ENCODE results near the gene SMNDC1.

DNA sequence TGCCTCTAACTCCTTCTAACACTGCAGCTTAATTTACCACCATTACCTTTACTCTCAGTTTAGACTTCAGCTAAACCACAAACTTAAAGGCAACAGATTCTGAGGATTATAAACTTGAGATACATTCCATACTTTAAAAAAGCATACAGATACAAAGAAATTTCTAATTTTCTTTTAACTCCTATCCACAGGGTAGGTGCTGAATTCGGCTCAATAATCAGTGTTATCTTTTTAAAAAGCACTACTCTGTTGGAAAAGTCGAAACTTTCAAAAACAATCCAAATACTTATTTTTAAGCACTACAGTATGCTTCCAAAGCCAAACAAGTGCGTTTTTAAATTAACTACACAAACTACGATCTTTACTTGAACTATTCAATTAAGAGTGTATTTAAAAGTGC lies 1.0 kb downstream of the SMNDC1 start:
- TF ChIP-seq, protein P1, sequence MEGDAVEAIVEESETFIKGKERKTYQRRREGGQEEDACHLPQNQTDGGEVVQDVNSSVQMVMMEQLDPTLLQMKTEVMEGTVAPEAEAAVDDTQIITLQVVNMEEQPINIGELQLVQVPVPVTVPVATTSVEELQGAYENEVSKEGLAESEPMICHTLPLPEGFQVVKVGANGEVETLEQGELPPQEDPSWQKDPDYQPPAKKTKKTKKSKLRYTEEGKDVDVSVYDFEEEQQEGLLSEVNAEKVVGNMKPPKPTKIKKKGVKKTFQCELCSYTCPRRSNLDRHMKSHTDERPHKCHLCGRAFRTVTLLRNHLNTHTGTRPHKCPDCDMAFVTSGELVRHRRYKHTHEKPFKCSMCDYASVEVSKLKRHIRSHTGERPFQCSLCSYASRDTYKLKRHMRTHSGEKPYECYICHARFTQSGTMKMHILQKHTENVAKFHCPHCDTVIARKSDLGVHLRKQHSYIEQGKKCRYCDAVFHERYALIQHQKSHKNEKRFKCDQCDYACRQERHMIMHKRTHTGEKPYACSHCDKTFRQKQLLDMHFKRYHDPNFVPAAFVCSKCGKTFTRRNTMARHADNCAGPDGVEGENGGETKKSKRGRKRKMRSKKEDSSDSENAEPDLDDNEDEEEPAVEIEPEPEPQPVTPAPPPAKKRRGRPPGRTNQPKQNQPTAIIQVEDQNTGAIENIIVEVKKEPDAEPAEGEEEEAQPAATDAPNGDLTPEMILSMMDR (IDR thresholded peaks at IDR 0.05), result no peak
- TF ChIP-seq POLR2A (IDR thresholded peaks at IDR 0.05), result no peak
